Panc1 (cell line): Measurements from ENCODE around the gene PIP5K1C. TPM values are rescaled to one million over a fixed set of nuclear protein-coding genes. Genes with fewer than 3 reads are reported as not detected.

Experiments
- ATAC-seq: fragments of 200-7000 bp; cut with Tn5 transposase; 2 replicates; pipeline ENCODE4 v1.9.1; 2020; ENCODE audit warnings: mild to moderate bottlenecking, moderate library complexity
- BruUV-seq: library from RNA; stranded (reverse); fragments of 400-500 nt; replicated peaks from 2 replicates; lab custom pipeline; 2021; lab: Mats Ljungman, UMichigan
- CTCF ChIA-PET: fragments of 300-600 bp; sonication (Branson Sonifier 250); formaldehyde crosslinking; loops from one replicate; lab custom pipeline; 2022; ENCODE audit warnings: antibody characterized with exemption; lab: Charles Lee
- POLR2A ChIA-PET: fragments of 300-600 bp; sonication (Branson Sonifier 250); formaldehyde crosslinking; loops from one replicate; lab custom pipeline; 2022; ENCODE audit warnings: antibody characterized with exemption; lab: Charles Lee
- DNase-seq: peaks from one replicate; pipeline ENCODE4 v3.0.0-alpha.2; 2010; ENCODE audit warnings: low read depth, low spot score
- H3K27ac ChIP-seq: 2 replicates; pipeline ENCODE4 v1.5.1; 2011; ENCODE audit warnings: mild to moderate bottlenecking, low read length, inconsistent platforms
- H3K27me3 ChIP-seq: fragments of 200-500 bp; sonication (Bioruptor generic); 2 replicates; pipeline ENCODE4 v1.6.0; 2014; ENCODE audit warnings: low read length, inconsistent platforms; ENCODE audit not compliant: control insufficient read depth, insufficient read depth
- H3K36me3 ChIP-seq: fragments of 200-500 bp; sonication (Bioruptor generic); 2 replicates; pipeline ENCODE4 v1.5.1; 2014; ENCODE audit warnings: inconsistent platforms, mild to moderate bottlenecking, low read length, moderate library complexity; ENCODE audit not compliant: control insufficient read depth, insufficient read depth
- H3K4me1 ChIP-seq: 2 replicates; pipeline ENCODE4 v1.5.1; 2011; ENCODE audit warnings: inconsistent platforms, mild to moderate bottlenecking, low read length, moderate library complexity; ENCODE audit not compliant: control insufficient read depth, insufficient read depth
- H3K4me3 ChIP-seq, 2 experiments: 2 replicates each; pipeline ENCODE4 v1.5.1; 2011 to 2012; ENCODE audit warnings: low read depth in 2 of 2, low read length in 2 of 2, mild to moderate bottlenecking in 2 of 2, inconsistent platforms in 1 of 2, moderate library complexity in 1 of 2
- H3K9me3 ChIP-seq: fragments of 200-500 bp; sonication (Bioruptor generic); 2 replicates; pipeline ENCODE4 v1.5.1; 2014; ENCODE audit warnings: low read depth, mild to moderate bottlenecking, inconsistent platforms, low read length, moderate library complexity; ENCODE audit not compliant: control insufficient read depth, insufficient read depth
- CTCF ChIP-seq: fragments of 450-650 bp; IDR thresholded peaks from 2 replicates; pipeline ENCODE4 v1.5.1; 2017; ENCODE audit warnings: mild to moderate bottlenecking
- POLR2AphosphoS5 ChIP-seq: IDR thresholded peaks from 2 replicates; pipeline ENCODE4 v1.6.1; 2012; ENCODE audit warnings: mild to moderate bottlenecking, low read depth, low read length, moderate library complexity
- REST ChIP-seq, 2 experiments: IDR thresholded peaks; 2 replicates each; pipeline ENCODE4 v1.6.1; 2011 to 2012; ENCODE audit warnings: low read depth in 2 of 2, control low read depth in 1 of 2, low read length in 1 of 2, mild to moderate bottlenecking in 1 of 2, moderate library complexity in 1 of 2; ENCODE audit not compliant: insufficient read depth in 1 of 2
- SIN3A ChIP-seq: IDR thresholded peaks from 2 replicates; pipeline ENCODE4 v1.6.1; 2012; ENCODE audit warnings: low read depth, mild to moderate bottlenecking, low read length, moderate library complexity, borderline replicate concordance; ENCODE audit not compliant: insufficient read depth
- TCF7L2 ChIP-seq: IDR thresholded peaks from 2 replicates; pipeline ENCODE4 v1.6.1; 2011; ENCODE audit warnings: mild to moderate bottlenecking, low read depth, low read length, inconsistent platforms
- in situ Hi-C: cut with HindIII; loops from 2 replicates; pipeline ENCODE4 v1.10.0; 2016; ENCODE audit warnings: low sequenced_read_pairs, low pct_unique_long_range_greater_than_20kb
- intact Hi-C: fragments of 100-400 bp; cut with micrococcal nuclease; formaldehyde crosslinking; loops from one replicate; pipeline ENCODE4 v1.10.0; 2022; ENCODE audit not compliant: unreplicated experiment
- total RNA-seq: library from RNA; stranded (reverse); gene quantifications from one replicate; pipeline ENCODE4 v1.2.1, GENCODE V29; 2021; ENCODE audit not compliant: unreplicated experiment

Gene PIP5K1C
- total RNA-seq, 1 experiment from 2014 or later: 30.6 TPM

GRCh38 chr19:3653865-3654513 lies 46.3 kb downstream of the PIP5K1C start:
- POLR2A ChIA-PET: no interaction called here
- H3K4me3 ChIP-seq: no peak overlapping the region
- in situ Hi-C loops: no loop called here
- intact Hi-C loops: no loop called here
- no peaks in the 10 kb centered on the region for H3K9me3 ChIP-seq
- ATAC-seq (no peak), DNase-seq (no peak)
- CTCF ChIA-PET: interaction anchor here (1.3 kb wide), 1 partner anchor 46 kb away, joined by 3 read pairs; no protein-coding TSS in a partner anchor
- H3K27ac ChIP-seq: no peak overlapping the region
- no peaks in the 10 kb centered on the region for H3K36me3 ChIP-seq
- no peaks in the 10 kb centered on the region for H3K4me1 ChIP-seq
- no TSS peak for BruUV-seq
- H3K27me3 ChIP-seq: no peaks in the 10 kb centered on the region
- TF ChIP-seq SIN3A: no peak
- no peak; the same call in 1 of the 2 replicates for TF ChIP-seq CTCF
- no peak for TF ChIP-seq POLR2AphosphoS5
- TF ChIP-seq TCF7L2: no peak
- TF ChIP-seq REST (IDR thresholded peaks at IDR 0.05; ENCODE audit: insufficient read depth in 1 of 2, low read depth in 2 of 2, low read length in 1 of 2): no peak

DNA sequence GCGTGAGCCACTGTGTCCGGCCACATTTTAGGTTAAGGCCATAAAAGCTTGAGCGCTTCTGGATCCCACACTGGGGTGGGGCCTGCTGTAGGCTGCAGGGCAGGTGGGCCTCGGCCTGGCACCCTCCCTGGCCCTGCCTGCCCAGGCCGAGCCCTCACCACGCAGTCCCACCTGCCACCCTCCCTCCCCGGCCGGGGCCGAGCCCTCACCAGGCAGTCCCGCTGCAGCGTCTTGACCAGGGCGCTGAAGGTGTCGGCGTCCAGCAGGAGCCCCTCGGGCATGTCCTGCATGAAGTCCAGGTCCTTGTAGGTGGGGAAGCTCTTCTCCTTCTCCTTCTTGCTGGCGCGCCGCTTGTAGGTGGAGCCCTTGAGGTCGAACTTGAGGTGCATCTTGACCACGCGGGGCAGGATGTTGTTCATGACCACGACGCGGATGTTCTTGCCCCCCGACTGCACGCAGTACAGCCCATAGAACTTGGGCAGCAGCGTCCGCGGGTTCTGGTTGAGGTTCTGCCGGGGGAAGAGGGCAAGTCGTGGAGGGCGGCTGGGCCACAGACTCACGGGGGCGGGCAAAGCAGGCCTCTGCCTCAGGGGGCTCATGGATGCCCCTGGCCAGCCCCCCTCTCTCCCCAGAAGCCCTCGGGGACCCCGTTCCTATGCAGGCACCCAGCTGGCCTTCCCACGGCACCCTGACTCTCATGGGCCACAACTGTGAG lies 47.0 kb downstream of the PIP5K1C start:
- H3K27ac ChIP-seq: no peak overlapping the region
- intact Hi-C loops (no loop called here), in situ Hi-C loops (no loop called here)
- H3K27me3 ChIP-seq: no peaks in the 10 kb centered on the region
- H3K36me3 ChIP-seq: no peaks in the 10 kb centered on the region
- H3K9me3 ChIP-seq: no peaks in the 10 kb centered on the region
- BruUV-seq: no TSS peak
- no peaks in the 10 kb centered on the region for H3K4me1 ChIP-seq
- no peak for DNase-seq
- no peak overlapping the region for H3K4me3 ChIP-seq
- ChIA-PET POLR2A (no interaction called here), CTCF (interaction anchor here (1.3 kb wide), 1 partner anchor 45 kb away, joined by 3 read pairs; no protein-coding TSS in a partner anchor)
- no peak for ATAC-seq
- TF ChIP-seq REST (IDR thresholded peaks at IDR 0.05; ENCODE audit: insufficient read depth in 1 of 2, low read depth in 2 of 2, low read length in 1 of 2) (no peak), SIN3A (no peak), TCF7L2 (no peak), CTCF (no peak), POLR2AphosphoS5 (no peak)
